ENCODE measurements around the gene UVRAG. TPM values are rescaled to one million over a fixed set of nuclear protein-coding genes. Genes with fewer than 3 reads are reported as not detected.

The UVRAG gene
- total RNA-seq, 2 donors from 2014 or later = 10.9 to 31.0 TPM

DNA sequence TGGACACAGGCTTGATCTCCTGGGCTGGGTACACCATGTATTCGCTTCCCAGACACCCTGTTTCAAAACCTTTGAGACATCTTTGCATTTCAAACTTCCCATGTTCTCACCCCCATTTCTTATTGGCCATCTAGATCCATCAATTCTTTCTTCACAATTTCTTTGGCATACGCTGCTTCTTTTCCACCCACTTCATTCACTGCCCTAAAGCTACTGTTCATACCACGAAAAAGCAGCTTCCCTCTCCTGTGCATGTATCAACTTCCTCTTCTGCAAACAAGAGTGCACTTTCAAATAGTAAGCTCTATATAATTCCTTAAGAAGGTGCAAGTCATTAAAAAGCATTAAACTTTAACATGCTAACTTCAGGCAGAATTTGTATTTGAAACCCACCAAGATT, 21.4 kb downstream of the UVRAG start:
- intact Hi-C loops (cut with DNase I) = no loop called here
- no peak for DNase-seq
- Histone ChIP-seq H3K27me3 (no peaks in the 10 kb centered on the region), H3K27ac (no peak overlapping the region), H3K4me1 (peaks cover 13% of the 10 kb centered on the region), H3K9me3 (no peaks in the 10 kb centered on the region), H3K4me3 (no peak overlapping the region), H3K36me3 (replicated peaks in 1 of 2; ENCODE audit: insufficient read depth in 1 of 2, low read depth in 2 of 2) (no peaks in the 10 kb centered on the region)
- 84 to 97% methylated on average over 3 of the region's 3 CpGs for WGBS, 2 donors
- ATAC-seq = no peak
- TF ChIP-seq, protein P1, sequence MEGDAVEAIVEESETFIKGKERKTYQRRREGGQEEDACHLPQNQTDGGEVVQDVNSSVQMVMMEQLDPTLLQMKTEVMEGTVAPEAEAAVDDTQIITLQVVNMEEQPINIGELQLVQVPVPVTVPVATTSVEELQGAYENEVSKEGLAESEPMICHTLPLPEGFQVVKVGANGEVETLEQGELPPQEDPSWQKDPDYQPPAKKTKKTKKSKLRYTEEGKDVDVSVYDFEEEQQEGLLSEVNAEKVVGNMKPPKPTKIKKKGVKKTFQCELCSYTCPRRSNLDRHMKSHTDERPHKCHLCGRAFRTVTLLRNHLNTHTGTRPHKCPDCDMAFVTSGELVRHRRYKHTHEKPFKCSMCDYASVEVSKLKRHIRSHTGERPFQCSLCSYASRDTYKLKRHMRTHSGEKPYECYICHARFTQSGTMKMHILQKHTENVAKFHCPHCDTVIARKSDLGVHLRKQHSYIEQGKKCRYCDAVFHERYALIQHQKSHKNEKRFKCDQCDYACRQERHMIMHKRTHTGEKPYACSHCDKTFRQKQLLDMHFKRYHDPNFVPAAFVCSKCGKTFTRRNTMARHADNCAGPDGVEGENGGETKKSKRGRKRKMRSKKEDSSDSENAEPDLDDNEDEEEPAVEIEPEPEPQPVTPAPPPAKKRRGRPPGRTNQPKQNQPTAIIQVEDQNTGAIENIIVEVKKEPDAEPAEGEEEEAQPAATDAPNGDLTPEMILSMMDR (IDR thresholded peaks at IDR 0.05) = no peak
- no peak for TF ChIP-seq POLR2A (IDR thresholded peaks at IDR 0.05)

DNA sequence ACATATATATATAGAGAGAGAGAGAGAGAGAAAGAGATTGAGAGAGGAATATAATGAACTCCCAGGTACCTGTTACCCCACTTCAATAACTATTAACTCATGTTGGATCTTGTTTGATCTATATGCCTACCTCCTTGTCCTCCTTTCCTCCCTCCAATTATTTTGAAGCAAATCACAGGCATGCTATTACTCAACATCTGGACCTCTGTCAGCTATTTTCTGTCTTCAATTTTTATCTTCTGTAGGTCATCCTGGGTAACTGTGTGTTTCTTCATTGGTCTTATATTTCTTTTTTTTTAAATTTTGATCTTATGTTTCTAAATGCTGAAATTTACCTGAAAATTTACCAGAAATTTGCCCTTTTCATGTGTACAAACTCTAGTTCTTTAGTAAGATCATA, 24.8 kb downstream of the UVRAG start:
- no peaks in the 10 kb centered on the region for H3K36me3 ChIP-seq (replicated peaks in 1 of 2; ENCODE audit: insufficient read depth in 1 of 2, low read depth in 2 of 2)
- no peak for TF ChIP-seq POLR2A (IDR thresholded peaks at IDR 0.05)
- TF ChIP-seq, protein P1 (IDR thresholded peaks at IDR 0.05) = no peak
- H3K4me3 ChIP-seq = no peak overlapping the region
- DNase-seq (no peak), ATAC-seq (no peak)
- H3K4me1 ChIP-seq = peaks cover 13% of the 10 kb centered on the region
- no peaks in the 10 kb centered on the region for H3K27me3 ChIP-seq
- no peak overlapping the region for H3K27ac ChIP-seq
- H3K9me3 ChIP-seq = no peaks in the 10 kb centered on the region
- intact Hi-C loops (cut with DNase I) = no loop called here

DNA sequence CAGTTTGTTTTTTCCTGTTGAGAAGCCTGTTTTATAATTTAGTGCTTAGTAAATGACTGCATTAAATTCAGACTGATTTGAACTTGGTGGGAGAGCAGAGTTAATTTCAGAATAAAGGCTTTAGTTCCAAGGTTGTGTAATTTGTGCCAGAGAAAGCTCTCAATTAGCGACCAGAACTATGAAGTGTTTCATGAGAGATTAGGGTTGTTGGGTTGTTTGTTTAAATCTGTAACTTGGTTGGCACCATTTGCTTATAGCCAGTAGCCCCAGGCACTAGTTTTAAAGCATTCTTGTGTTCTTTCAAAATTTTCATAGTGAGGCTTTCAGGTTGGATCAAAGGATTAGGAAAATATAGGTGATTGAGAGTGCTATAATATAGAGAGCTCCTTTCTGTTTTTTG, 25.5 kb downstream of the UVRAG start:
- peaks cover 13% of the 10 kb centered on the region for H3K4me1 ChIP-seq
- 10 to 21% methylated on average over 1 of the region's 1 CpG for WGBS, 2 donors
- no peaks in the 10 kb centered on the region for H3K36me3 ChIP-seq (replicated peaks in 1 of 2; ENCODE audit: insufficient read depth in 1 of 2, low read depth in 2 of 2)
- DNase-seq (no peak), ATAC-seq (no peak)
- intact Hi-C loops (cut with DNase I) = no loop called here
- no peak overlapping the region for H3K4me3 ChIP-seq
- TF ChIP-seq POLR2A (IDR thresholded peaks at IDR 0.05) = no peak
- TF ChIP-seq, protein P1 (IDR thresholded peaks at IDR 0.05) = no peak
- no peaks in the 10 kb centered on the region for H3K27me3 ChIP-seq
- H3K27ac ChIP-seq = no peak overlapping the region
- no peaks in the 10 kb centered on the region for H3K9me3 ChIP-seq

DNA sequence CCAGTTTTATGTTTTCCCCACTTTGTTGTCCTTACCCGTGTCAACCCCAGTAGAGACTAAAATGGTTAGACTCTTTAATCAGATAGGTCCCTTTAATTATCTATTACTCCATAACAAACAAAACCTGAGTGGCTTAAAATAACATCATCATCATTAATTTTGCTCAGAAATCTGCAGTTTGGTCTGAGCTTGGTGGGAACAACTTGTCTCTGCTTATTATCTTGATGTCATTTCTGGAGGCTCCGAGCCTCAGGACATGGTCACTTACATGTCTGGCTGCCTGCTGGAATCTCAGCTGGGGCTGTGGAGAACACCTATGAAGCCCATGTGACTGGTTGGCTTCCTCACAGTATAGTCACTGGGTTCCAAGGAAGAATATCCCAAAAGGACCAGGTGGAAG, 26.7 kb downstream of the UVRAG start:
- no peak overlapping the region for H3K4me3 ChIP-seq
- H3K36me3 ChIP-seq (replicated peaks in 1 of 2; ENCODE audit: insufficient read depth in 1 of 2, low read depth in 2 of 2) = no peaks in the 10 kb centered on the region
- TF ChIP-seq, protein P1 (IDR thresholded peaks at IDR 0.05) = no peak
- no peak for TF ChIP-seq POLR2A (IDR thresholded peaks at IDR 0.05)
- ATAC-seq = no peak
- 80 to 84% methylated on average over 2 of the region's 2 CpGs for WGBS, 2 donors
- peaks cover 13% of the 10 kb centered on the region for H3K4me1 ChIP-seq
- intact Hi-C loops (cut with DNase I) = no loop called here
- DNase-seq = no peak
- no peak overlapping the region for H3K27ac ChIP-seq
- no peaks in the 10 kb centered on the region for H3K27me3 ChIP-seq
- H3K9me3 ChIP-seq = no peaks in the 10 kb centered on the region

DNA sequence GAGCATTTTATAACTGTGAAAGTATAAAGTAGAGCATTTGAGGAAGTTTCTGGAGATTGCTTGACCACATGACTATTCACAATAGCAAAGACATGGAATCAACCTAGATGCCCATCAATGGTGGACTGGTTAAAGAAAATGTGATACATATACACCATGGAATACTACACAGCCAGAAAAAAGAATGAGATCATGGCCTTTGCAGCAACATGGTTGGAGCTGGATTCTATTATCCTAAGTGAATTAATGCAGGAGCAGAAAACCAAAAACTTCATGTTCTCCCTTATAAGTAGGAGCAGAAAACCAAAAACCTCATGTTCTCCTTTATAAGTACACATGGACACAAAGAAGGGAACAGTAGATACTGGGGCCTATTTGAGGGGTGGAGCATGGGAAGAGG, 30.3 kb downstream of the UVRAG start:
- ATAC-seq = no peak
- intact Hi-C loops (cut with DNase I) = no loop called here
- Histone ChIP-seq H3K4me3 (no peak overlapping the region), H3K27ac (no peak overlapping the region), H3K27me3 (no peaks in the 10 kb centered on the region), H3K4me1 (peaks cover 7% of the 10 kb centered on the region), H3K9me3 (no peaks in the 10 kb centered on the region), H3K36me3 (replicated peaks in 1 of 2; ENCODE audit: insufficient read depth in 1 of 2, low read depth in 2 of 2) (no peaks in the 10 kb centered on the region)
- TF ChIP-seq, protein P1 (IDR thresholded peaks at IDR 0.05) = no peak
- no peak for DNase-seq
